ENCODE measurements around the gene KNOP1.

KNOP1 gene, protein sequence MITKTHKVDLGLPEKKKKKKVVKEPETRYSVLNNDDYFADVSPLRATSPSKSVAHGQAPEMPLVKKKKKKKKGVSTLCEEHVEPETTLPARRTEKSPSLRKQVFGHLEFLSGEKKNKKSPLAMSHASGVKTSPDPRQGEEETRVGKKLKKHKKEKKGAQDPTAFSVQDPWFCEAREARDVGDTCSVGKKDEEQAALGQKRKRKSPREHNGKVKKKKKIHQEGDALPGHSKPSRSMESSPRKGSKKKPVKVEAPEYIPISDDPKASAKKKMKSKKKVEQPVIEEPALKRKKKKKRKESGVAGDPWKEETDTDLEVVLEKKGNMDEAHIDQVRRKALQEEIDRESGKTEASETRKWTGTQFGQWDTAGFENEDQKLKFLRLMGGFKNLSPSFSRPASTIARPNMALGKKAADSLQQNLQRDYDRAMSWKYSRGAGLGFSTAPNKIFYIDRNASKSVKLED

DNA sequence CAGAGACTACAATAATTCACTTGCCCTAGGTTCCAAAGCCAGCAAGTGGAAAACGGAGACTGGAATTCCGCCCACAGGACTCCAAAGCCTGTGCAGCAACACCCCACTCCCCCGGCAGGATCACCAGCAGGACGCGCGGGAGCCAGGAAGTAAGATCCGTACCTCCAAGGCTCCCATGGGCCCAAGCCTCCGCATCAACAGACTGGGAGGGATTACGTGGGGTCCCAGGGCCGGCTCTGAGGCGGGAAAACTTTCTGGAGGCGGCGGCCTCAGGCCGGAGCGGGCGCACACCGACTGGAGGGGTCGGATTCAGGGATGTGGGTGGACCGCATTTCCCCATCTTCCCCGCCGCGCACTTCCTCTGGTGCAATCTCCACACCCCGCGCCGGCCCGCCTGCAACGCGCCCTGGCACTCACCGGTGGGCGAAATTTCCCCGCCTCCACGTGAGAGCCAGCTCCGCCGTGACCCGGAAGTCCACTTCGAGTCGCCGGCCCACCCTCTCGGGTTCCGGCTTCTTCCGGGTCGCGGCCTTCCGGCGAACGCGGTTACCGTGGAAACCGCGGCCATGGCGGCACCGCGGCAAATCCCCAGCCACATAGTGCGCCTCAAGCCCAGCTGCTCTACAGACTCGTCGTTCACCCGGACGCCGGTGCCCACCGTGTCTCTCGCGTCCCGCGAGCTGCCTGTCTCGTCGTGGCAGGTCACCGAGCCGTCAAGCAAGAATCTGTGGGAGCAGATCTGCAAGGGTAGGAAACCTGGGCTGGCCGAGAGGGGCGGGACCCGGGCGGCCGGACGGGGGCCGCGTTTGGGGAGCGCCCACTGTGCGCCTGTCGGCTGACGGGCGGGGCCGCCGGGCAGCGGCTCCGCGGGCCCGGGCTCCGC lies at the start of gene KNOP1, which contains the start of gene IQCK:
Gene KNOP1 (minus strand): TSS at position 487 of the 883 bp plus-strand sequence. CDS start 3,192 bp downstream, outside the sequence.
Gene IQCK (plus strand): TSS at position 531 of the 883 bp plus-strand sequence. CDS start 36 bp downstream, at position 567.
- peak; percentile 75 to 86 (median 85) for DNase-seq (ENCODE audit: low read depth in 4 of 4, low spot score in 1 of 4)

GRCh38 chr16:19767497-19767896 lies 49.5 kb upstream of the KNOP1 start:
- no peak for DNase-seq (ENCODE audit: low read depth in 4 of 4, low spot score in 1 of 4)

DNA sequence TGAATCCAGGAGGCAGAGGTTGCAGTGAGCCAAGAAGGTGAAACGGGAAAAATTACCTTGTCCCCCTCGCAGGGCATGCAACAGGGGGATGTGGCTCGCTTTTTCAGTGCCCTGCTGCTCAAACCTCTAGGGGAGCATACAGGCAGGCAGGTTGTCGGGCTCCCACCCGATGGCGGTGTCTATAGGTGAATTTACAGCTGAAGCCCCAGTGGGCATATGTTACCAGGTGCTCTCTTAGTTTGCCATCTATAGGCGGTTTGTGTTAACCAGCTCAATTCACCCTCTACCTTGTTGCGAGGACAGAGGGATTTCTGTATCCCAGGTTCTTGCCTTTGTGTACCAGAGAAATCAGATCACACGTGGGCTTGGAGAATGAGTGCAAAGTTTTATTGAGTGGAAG lies 49.0 kb upstream of the KNOP1 start:
- no peak for DNase-seq (ENCODE audit: low read depth in 4 of 4, low spot score in 1 of 4)

GRCh38 chr16:19766554-19766884 lies 48.5 kb upstream of the KNOP1 start:
- DNase-seq (ENCODE audit: low read depth in 4 of 4, low spot score in 1 of 4) = no peak

DNA sequence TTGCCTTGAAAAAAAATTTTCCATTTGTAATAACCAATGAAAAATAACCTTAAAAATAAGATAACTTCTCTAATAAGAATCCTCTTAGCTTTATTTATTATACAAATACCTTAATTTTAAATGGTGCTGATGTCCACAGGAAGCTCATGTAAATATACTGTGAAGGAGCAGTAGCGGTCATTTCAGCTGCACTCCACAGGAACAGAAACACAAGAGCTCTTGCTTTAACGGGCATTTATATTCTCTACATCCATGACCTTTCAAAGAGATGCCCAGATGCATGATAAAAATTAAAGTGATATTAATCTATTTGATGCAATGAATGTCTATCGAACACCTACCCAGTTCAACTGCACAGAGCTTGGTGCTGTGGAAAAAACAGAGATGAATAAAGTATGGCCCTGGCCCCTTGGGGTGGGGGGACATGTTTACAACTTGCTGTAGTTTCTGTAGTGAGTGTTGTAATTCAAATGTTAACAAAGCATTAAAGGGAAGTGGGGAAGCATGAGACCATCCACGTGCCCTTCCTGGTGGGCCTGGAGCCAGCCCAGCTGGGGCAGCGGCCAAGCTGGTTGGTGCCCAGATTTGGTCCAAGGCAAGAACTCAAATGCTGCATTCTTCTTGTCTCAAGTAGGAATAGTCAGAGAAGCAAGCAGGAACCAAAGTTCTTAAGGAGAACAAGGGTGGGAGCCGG lies 48.0 kb upstream of the KNOP1 start:
- no peak for DNase-seq (ENCODE audit: low read depth in 4 of 4, low spot score in 1 of 4)

GRCh38 chr16:19760356-19761060 lies 42.5 kb upstream of the KNOP1 start:
- no peak for DNase-seq (ENCODE audit: low read depth in 4 of 4, low spot score in 1 of 4)

DNA sequence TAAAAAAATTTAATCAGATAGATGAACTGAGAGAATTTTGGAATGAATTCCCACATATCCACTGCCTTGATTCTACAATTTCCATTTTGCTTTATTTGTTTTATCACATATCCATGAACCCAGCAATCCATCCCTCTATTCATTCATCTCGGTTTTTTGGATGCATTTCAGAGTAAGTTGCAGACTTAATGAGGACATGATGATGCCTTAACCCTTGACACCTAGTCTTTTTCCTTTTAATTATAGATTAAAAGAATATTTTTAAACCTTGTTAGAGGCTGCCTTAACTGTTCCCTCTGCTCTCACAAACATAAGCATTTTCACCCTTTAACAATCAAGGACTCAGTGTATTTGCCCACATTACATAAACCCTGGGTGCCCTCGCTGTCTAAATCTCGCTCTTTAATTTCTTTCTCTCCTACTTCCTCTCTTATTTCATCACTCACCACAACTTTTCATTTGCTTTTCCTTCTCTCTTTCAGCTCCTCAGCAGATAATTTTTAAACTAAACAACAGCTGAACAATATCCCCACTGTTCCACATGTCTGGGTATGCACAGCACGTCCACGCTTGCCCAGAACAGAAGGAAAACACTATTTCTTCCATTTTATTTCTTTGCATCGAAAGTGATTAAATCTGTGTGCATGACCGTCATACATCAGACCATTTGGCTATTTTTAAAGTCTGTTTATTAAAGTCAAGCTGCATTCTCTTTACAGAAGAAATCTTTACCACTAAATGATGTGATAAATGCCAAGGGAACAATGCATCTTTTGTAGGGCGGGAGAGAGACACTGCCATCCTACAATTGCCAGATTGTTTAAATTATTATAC lies 40.0 kb upstream of the KNOP1 start:
- DNase-seq (ENCODE audit: low read depth in 4 of 4, low spot score in 1 of 4) = no peak

GRCh38 chr16:19757026-19757425 lies 39.0 kb upstream of the KNOP1 start:
- no peak for DNase-seq (ENCODE audit: low read depth in 4 of 4, low spot score in 1 of 4)

DNA sequence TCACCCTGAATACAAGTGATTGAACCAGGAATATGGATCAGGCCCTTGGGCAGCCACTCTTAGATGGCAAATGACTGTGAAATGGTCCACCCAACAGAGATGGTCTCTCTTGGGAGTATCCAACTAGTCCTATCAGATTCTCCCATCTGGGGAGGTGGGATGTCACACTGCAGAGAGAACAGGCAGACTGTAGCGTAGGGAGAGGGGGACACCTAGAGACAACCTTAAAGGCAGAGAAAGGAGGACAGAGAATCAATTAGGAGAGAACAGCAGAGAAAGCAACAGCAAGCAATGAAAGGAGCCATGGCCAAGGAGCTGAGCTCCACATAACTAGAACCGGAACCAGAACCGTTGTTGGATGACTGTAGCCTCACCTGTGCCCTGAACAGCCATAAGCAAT lies 37.2 kb upstream of the KNOP1 start:
- DNase-seq (ENCODE audit: low read depth in 4 of 4, low spot score in 1 of 4) = no peak

GRCh38 chr16:19754644-19755036 lies 36.6 kb upstream of the KNOP1 start:
- no peak for DNase-seq (ENCODE audit: low read depth in 4 of 4, low spot score in 1 of 4)

- no peak for DNase-seq (ENCODE audit: low read depth in 4 of 4, low spot score in 1 of 4)
These were observed 36.0 kb upstream of the KNOP1 start for GRCh38 chr16:19753815-19754643.

DNA sequence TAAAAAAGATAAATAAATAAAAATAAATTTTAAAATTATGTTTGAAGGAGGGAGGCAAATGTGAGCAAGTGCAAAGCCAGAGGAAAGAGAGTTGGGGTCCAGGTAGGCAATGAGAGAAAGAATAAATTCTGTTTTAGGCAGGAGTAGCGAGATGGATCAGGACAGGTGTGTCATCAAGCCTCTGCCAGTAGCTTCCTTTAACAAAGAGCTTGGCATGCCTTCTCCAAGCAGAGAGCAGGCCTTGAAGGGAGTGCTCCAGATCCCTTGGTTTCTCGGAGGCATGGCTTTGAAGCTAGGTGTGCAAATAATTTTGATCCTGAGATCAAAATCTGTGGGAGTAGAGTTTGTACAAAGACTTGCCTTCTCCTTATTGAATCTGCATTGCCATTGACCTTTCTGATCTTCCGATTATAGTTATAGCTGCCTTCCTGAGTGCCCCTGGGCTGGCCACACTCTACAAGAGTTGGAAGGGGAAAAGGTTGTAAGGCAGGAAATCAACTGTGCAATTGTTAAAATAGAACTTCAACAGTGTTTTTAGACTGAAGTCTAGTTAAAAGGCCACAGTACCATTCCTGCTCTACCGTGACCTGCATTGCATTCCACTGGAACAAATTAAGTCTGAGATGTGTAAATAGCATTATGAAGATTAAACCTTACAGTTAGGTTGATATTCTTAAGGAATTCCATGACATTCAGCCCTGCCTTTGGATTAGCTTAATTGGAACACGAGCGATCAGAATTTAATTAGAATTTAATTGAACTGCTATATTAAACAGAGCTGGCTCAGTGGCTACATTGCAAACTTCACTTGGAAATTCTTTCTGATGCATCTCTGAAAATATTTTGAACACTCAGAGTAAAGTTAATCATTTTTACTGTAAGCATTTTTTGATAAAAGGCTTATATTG lies 33.7 kb upstream of the KNOP1 start:
- DNase-seq (ENCODE audit: low read depth in 4 of 4, low spot score in 1 of 4) = no peak

- DNase-seq (ENCODE audit: low read depth in 4 of 4, low spot score in 1 of 4) = no peak
These were observed 31.6 kb upstream of the KNOP1 start for GRCh38 chr16:19749571-19750080.

DNA sequence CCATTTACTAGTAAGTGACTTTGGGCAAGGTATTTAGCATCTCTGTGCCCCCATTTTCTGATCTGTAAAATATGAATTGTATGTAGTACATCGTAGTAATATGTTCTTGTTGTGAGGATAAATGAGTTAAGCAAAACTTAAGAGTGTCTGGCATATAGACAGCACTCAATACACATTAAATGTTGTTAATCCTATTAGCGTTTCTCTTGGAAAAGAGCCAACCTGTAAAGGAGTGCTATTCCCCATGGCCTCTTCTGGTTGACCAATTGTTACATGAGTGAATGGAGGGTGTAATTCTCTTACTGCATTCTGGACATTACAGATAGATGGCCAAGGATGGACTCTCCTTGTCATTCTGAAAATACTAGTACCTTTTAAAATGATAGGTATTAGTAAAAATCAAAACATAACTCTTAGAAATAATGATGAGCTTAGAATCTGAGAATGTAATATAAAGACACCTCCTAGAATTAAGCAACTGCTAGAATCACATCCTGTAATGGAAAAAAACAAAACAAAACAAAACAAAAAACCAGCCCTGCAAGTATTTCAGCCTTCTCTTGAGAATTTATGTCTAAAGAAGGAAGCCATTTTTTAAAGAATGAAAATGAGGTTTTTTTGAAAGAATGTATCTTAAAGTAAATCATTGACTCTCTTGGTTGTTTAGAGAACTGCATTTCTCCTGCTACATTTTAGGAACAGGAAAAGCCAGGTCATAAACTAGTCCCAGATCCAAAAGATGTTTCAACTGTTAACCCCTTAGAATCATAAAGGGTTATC lies 30.6 kb upstream of the KNOP1 start:
- DNase-seq (ENCODE audit: low read depth in 4 of 4, low spot score in 1 of 4) = no peak

DNA sequence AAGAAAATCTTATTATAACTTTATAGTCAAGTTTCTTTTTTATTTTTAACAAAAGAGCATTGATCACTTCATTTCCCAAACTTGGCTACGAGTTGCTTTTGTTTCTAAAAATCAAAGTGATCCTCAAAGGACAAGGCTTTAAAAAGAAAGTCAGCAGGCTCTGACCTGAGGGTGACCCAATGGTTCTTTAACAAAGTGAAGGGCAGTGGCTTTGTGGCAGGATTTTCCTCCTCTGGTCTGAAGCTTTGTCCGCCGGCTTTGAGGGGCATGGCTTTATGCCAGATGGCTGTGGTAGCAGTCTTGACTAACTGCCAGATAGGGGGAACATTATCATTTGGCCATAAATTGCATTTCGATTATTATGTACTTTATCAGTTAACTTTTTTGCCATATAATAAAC lies 28.5 kb upstream of the KNOP1 start:
- DNase-seq (ENCODE audit: low read depth in 4 of 4, low spot score in 1 of 4) = no peak

DNA sequence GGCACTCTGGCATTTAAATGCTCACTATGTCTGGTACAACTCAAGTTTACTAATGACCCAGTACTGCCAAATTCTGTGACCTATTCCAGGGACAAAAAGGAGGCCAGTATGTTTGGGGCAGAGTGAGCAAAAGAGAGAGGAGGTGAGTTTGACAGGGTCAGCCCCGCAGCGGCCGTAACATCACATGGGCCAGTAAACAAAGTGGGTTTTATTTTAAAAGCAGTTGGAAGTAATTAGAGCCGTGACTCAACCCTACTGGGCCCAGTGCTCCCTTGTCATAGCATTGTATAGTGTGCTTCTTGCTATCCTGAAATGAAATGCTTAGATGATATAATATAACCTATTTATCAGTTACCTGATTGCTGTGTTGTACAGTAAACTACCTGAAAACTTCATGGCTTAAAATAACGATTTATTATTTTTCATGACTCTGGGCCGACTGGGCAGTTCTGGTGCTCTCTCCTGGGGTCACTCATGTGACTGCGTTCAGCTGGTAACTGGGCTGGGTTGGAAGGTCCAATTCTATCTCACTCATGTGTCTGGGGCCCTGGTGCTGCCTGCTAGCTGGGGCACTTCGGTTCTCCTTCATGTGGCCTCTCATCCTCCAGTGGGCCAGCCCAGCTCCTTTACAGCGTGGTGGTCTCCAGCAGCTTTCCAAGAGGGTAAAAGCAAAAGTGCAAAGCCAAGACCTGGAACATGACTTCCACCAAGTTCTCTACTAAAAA lies 27.4 kb upstream of the KNOP1 start:
- no peak for DNase-seq (ENCODE audit: low read depth in 4 of 4, low spot score in 1 of 4)

Measured in stimulated activated CD4-positive, alpha-beta T cell treated with anti-CD3 and anti-CD28 coated beads, Interleukin-1b, Interleukin-23, amount 100 ng/mL, for 24 hours (primary cell).